Measurements from ENCODE around the gene GRM4. TPM values are rescaled to one million over a fixed set of nuclear protein-coding genes. Genes with fewer than 3 reads are reported as not detected.

Gene GRM4
- total and polyA plus RNA-seq, 4 donors: not detected

DNA sequence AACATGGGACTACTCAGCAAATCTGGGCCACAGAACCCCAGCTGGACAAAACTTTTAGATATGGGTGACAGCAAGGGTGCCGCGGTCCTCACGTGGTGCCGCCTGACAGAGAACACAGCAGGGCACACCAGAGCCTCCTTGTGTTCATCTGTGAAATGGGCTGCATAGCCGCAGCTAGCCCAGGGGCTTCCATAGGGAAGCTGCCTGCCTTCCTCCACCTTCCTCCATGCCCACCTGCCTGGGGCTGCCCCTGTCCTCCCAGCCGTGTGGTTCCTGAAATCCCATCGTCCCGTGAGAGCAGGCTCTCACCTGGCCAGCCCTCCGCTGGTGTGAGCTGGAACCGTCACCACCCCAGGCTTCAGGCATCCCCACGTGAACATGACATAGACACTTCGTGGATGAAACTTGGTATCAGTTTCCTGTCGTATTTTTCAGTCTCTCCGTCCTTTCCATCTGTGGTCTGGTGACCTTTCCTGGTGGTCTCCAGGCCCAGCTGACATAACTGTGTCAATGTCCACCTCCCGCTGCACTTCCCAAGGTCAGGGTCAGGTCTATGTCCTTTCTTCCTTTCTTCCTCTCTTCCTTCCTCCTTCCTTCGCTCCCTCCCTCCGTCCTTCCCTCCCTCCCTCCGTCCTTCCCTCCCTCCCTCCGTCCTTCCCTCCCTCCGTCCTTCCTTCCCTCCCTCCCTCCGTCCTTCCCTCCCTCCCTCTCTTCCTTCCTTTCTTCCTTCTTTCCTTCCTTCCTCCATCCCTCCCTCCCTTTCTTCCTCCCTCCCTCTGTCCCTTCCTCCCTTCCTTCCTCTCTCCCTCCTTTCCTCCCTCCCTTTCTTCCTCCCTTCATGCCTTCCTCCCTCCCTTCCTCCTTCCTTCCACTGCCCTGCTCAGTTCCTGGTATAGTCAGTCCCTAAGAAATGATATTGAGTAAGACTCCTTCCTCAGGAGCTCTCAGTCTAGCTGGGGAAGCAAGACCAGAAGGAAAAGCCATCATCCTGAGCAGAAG is 78.8 kb downstream of the GRM4 start:
- Histone ChIP-seq H3K9me3 (ENCODE audit: control insufficient read depth in 4 of 4, low read length in 3 of 4) (no peaks in the 10 kb centered on the region), H3K9ac (ENCODE audit: low read depth in 1 of 2, low read length in 2 of 2) (no peak overlapping the region), H3K4me1 (ENCODE audit: control insufficient read depth in 4 of 4, insufficient read depth in 4 of 4, low read length in 3 of 4) (no peaks in the 10 kb centered on the region), H3K27me3 (ENCODE audit: control insufficient read depth in 4 of 4, insufficient read depth in 4 of 4, low read length in 3 of 4) (peaks cover 0 to 12% (median under 1%) of the 10 kb centered on the region in 4 donors), H3K36me3 (ENCODE audit: control insufficient read depth in 4 of 4, insufficient read depth in 3 of 4, low read depth in 1 of 4, low read length in 3 of 4) (no peaks in the 10 kb centered on the region), H3K27ac (ENCODE audit: low read depth in 1 of 2, low read length in 2 of 2) (no peak overlapping the region), H3K4me3 (ENCODE audit: low read depth in 1 of 3, low read length in 3 of 3) (no peak overlapping the region)
- 55% methylated on average over 21 of the region's 21 CpGs for WGBS
- DNase-seq (ENCODE audit: low spot score): no peak
- TF ChIP-seq HNF4A (conservative IDR thresholded peaks at IDR 0.05) (no peak), TAF1 (conservative IDR thresholded peaks at IDR 0.05) (no peak), RXRA (IDR thresholded peaks at IDR 0.05) (no peak), SP1 (IDR thresholded peaks at IDR 0.05) (no peak), FOXA2 (IDR thresholded peaks at IDR 0.05) (no peak), NR2F2 (IDR thresholded peaks at IDR 0.05) (no peak), RAD21 (IDR thresholded peaks at IDR 0.05) (no peak), HNF4G (IDR thresholded peaks at IDR 0.05) (no peak), GABPA (IDR thresholded peaks at IDR 0.05 in 1 of 2, conservative IDR thresholded peaks at IDR 0.05 in 1 of 2) (no peak), YY1 (IDR thresholded peaks at IDR 0.05) (no peak), EGR1 (IDR thresholded peaks at IDR 0.05; ENCODE audit: low read depth in 2 of 2) (no peak), FOXA1 (IDR thresholded peaks at IDR 0.05) (no peak)
- TF ChIP-seq, protein P1, sequence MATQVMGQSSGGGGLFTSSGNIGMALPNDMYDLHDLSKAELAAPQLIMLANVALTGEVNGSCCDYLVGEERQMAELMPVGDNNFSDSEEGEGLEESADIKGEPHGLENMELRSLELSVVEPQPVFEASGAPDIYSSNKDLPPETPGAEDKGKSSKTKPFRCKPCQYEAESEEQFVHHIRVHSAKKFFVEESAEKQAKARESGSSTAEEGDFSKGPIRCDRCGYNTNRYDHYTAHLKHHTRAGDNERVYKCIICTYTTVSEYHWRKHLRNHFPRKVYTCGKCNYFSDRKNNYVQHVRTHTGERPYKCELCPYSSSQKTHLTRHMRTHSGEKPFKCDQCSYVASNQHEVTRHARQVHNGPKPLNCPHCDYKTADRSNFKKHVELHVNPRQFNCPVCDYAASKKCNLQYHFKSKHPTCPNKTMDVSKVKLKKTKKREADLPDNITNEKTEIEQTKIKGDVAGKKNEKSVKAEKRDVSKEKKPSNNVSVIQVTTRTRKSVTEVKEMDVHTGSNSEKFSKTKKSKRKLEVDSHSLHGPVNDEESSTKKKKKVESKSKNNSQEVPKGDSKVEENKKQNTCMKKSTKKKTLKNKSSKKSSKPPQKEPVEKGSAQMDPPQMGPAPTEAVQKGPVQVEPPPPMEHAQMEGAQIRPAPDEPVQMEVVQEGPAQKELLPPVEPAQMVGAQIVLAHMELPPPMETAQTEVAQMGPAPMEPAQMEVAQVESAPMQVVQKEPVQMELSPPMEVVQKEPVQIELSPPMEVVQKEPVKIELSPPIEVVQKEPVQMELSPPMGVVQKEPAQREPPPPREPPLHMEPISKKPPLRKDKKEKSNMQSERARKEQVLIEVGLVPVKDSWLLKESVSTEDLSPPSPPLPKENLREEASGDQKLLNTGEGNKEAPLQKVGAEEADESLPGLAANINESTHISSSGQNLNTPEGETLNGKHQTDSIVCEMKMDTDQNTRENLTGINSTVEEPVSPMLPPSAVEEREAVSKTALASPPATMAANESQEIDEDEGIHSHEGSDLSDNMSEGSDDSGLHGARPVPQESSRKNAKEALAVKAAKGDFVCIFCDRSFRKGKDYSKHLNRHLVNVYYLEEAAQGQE (IDR thresholded peaks at IDR 0.05): no peak
- TF ChIP-seq, protein P2, sequence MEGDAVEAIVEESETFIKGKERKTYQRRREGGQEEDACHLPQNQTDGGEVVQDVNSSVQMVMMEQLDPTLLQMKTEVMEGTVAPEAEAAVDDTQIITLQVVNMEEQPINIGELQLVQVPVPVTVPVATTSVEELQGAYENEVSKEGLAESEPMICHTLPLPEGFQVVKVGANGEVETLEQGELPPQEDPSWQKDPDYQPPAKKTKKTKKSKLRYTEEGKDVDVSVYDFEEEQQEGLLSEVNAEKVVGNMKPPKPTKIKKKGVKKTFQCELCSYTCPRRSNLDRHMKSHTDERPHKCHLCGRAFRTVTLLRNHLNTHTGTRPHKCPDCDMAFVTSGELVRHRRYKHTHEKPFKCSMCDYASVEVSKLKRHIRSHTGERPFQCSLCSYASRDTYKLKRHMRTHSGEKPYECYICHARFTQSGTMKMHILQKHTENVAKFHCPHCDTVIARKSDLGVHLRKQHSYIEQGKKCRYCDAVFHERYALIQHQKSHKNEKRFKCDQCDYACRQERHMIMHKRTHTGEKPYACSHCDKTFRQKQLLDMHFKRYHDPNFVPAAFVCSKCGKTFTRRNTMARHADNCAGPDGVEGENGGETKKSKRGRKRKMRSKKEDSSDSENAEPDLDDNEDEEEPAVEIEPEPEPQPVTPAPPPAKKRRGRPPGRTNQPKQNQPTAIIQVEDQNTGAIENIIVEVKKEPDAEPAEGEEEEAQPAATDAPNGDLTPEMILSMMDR (IDR thresholded peaks at IDR 0.05; ENCODE audit: low read depth, low read length, missing input control): no peak
- TF ChIP-seq, protein P3, sequence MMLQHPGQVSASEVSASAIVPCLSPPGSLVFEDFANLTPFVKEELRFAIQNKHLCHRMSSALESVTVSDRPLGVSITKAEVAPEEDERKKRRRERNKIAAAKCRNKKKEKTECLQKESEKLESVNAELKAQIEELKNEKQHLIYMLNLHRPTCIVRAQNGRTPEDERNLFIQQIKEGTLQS (IDR thresholded peaks at IDR 0.05): no peak
- TF ChIP-seq, protein P4, sequence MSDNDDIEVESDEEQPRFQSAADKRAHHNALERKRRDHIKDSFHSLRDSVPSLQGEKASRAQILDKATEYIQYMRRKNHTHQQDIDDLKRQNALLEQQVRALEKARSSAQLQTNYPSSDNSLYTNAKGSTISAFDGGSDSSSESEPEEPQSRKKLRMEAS (IDR thresholded peaks at IDR 0.05): no peak

DNA sequence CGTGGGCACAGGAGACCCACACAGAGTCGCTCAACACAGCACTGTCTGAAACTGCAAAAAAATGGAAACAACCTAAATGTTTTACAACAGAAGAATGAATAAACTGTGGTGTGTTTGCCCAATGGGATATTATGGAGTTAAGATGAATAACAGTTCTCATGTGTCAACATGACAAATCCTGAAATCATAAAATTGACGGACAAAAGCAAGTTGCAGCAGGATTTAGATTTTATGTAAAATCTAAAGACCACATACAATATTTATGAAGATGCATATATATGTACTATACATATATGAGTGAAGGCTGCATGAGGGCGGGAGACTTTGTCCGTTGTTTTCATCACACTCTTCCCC is 79.7 kb downstream of the GRM4 start:
- Histone ChIP-seq H3K4me1 (ENCODE audit: control insufficient read depth in 4 of 4, insufficient read depth in 4 of 4, low read length in 3 of 4) (no peaks in the 10 kb centered on the region), H3K27me3 (ENCODE audit: control insufficient read depth in 4 of 4, insufficient read depth in 4 of 4, low read length in 3 of 4) (peaks cover 0 to 12% (median under 1%) of the 10 kb centered on the region in 4 donors), H3K9ac (ENCODE audit: low read depth in 1 of 2, low read length in 2 of 2) (no peak overlapping the region), H3K36me3 (ENCODE audit: control insufficient read depth in 4 of 4, insufficient read depth in 3 of 4, low read depth in 1 of 4, low read length in 3 of 4) (no peaks in the 10 kb centered on the region), H3K27ac (ENCODE audit: low read depth in 1 of 2, low read length in 2 of 2) (no peak overlapping the region), H3K9me3 (ENCODE audit: control insufficient read depth in 4 of 4, low read length in 3 of 4) (no peaks in the 10 kb centered on the region), H3K4me3 (ENCODE audit: low read depth in 1 of 3, low read length in 3 of 3) (no peak overlapping the region)
- 64% methylated on average over 5 of the region's 5 CpGs for WGBS
- DNase-seq (ENCODE audit: low spot score): no peak
- TF ChIP-seq YY1 (IDR thresholded peaks at IDR 0.05) (no peak), SP1 (IDR thresholded peaks at IDR 0.05) (no peak), RXRA (IDR thresholded peaks at IDR 0.05) (no peak)
